Coronary artery (tissue), 2 donors: Measurements from ENCODE around the gene WNT4.

Experiments
- DNase-seq: peaks from one replicate; pipeline ENCODE4 v3.0.0-alpha.2; 2017; ENCODE audit warnings: low spot score
- H3K27ac ChIP-seq, 2 donors: fragments of 200-600 bp; sonication (generic); one replicate each; pipeline ENCODE4 v1.5.1; 2016 to 2019
- H3K4me3 ChIP-seq: fragments of 200-600 bp; sonication (generic); 2 replicates; pipeline ENCODE4 v1.5.1; 2016; ENCODE audit warnings: mild to moderate bottlenecking, moderate library complexity
- TF ChIP-seq, protein P1 (sequence below): fragments of 200-600 bp; sonication (generic); IDR thresholded peaks from one replicate; pipeline ENCODE4 v1.5.1; 2019; ENCODE audit warnings: antibody characterized with exemption

Gene WNT4

DNA sequence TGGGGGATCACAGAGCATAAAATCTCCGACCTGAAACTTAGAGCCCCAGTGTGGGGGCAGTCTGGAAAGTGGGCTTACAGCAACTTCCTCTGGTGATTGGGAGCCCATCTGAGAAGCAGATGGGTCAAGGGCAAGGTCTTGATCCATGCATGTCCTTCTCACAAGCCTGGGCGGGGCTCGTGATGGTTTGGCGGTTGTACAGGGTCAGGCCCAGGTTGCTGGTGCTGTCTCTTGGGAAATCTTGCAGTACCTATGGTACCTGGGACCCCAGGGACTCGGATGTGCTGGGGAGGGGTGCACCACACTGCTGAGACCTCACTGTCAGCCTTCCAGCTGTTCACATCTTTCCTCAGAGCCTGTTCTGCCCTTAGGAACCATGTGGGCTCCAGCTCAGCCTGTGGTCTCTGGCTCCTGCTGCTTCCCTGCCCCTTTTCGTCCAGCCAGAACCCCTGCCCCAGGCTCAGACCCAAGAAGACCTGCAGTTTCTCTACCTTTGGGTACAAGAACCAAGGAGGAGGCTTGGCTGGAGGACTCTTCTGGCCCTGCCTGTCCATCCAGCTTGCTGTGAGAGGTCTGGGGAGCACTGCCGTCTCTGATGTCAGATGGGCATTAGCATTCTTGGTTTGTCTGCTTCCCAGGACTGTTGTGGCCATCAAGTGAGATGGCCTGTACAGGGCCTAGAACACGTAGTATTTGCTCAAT is 24.5 kb downstream of the WNT4 start:
- H3K4me3 ChIP-seq: no peak overlapping the region
- no peak for DNase-seq
- no peak overlapping the region for H3K27ac ChIP-seq
- TF ChIP-seq, protein P1, sequence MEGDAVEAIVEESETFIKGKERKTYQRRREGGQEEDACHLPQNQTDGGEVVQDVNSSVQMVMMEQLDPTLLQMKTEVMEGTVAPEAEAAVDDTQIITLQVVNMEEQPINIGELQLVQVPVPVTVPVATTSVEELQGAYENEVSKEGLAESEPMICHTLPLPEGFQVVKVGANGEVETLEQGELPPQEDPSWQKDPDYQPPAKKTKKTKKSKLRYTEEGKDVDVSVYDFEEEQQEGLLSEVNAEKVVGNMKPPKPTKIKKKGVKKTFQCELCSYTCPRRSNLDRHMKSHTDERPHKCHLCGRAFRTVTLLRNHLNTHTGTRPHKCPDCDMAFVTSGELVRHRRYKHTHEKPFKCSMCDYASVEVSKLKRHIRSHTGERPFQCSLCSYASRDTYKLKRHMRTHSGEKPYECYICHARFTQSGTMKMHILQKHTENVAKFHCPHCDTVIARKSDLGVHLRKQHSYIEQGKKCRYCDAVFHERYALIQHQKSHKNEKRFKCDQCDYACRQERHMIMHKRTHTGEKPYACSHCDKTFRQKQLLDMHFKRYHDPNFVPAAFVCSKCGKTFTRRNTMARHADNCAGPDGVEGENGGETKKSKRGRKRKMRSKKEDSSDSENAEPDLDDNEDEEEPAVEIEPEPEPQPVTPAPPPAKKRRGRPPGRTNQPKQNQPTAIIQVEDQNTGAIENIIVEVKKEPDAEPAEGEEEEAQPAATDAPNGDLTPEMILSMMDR: no peak

DNA sequence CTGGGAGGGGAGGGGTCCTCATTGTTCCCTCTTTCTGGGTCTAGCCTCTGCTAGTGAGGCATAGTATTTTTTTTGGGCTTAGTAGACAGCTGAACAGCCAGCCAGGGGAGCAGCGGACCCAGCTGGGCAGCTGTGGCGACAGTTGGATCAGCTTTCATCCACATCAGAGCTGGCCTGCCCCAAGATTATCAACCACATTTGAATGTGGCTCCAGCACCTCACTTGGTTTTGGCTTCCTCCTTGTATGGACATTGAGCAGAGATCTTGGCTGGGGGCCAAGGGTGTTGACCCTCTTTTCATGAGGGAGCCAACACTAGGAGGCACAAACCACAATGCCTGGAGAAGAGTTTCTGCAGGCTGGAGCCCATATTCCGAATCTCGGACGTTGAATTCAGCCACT is 25.0 kb downstream of the WNT4 start:
- TF ChIP-seq, protein P1: no peak
- DNase-seq: no peak
- Histone ChIP-seq H3K4me3 (no peak overlapping the region), H3K27ac (no peak overlapping the region)

DNA sequence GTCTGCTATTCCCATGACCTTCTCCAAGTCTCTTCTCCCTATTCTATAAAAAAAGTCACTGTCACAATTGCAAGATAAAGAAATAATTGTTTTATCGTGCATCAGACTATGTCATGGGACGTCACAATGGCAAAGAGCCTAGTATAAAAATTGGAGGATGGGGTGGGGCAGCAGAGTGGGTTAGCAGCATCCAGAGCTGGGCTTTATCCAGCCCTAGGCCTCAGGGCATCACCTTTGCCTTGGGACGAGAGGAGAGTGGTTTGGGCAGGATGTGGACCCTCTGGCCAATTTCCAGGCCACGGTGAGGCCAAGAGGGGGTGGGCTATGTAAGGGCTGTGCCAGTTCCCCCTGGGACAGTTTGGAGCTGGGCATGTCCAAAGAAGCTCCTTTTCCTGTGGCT is 25.7 kb downstream of the WNT4 start:
- Histone ChIP-seq H3K27ac (no peak overlapping the region), H3K4me3 (no peak overlapping the region)
- DNase-seq: no peak
- TF ChIP-seq, protein P1: no peak

DNA sequence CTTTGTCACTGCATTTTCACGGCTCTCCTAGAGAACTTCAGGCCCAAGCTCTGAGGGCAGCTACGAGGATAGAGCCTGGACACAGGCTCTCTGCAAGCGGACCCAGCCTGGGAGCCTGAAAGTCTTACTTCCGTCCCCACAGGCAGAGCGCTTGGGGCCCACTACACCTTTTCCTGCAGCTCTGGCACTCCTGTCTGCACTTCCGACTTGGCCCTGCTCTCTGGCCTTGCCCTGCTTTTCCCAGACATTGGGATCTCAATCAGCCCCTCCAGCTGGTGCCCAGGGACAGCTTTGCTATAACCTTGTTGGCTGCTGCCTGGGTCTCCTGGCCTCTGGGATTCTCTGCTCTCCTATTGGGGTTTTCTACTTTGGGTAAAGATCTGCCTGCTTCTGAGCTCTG is 27.6 kb downstream of the WNT4 start:
- Histone ChIP-seq H3K27ac (no peak overlapping the region), H3K4me3 (no peak overlapping the region)
- DNase-seq: peak; percentile 35
- TF ChIP-seq, protein P1: no peak

DNA sequence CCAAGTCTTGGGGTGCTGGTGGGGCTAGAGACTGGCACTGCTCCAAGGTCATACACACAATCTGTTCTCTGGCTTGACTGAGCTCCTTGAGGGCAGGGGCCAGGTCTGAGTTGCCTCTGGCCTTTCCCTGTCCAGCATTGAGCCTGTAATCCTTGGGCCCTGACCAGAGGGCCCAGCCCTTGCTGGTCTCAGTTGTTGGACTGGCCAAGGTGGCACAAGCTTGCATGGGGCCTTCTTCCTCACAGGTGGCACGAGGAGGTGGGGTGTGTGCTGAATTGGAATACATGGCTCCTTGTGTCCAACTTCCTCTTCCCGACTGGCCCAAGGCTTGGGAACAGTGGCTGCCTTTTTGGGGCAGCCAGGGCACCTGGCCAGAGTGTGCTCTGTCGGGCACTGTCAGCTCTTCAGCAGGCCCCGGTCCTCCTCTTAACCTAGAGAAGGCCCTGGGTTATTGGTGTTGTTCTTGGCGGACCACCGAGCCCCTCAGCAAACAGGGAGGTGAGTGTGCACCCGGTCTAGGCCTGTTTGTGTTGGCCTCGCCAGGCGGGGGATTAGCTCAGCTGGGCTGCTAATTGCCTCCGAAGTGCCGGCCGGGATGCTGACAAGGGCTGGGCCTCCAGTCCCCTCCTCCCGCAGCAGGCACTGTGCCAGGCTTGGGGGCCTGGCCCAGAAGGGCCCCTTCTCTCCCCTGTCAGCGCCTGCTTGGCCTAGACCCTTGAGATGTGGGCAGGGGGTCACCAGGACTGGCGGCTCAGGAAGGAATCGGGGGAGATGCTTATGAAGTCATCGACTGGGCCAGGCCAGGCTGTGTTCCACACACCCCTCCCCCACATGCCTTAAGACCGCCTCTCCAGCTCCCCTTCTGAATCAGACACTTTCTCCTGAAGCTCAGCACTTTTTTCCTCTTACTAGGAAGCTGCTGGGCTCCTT is 28.5 kb downstream of the WNT4 start:
- peak; percentile 70 for DNase-seq
- TF ChIP-seq, protein P1: no peak
- Histone ChIP-seq H3K27ac (peak overlapping the region in 1 of 2 donors; percentile 26), H3K4me3 (no peak overlapping the region)

DNA sequence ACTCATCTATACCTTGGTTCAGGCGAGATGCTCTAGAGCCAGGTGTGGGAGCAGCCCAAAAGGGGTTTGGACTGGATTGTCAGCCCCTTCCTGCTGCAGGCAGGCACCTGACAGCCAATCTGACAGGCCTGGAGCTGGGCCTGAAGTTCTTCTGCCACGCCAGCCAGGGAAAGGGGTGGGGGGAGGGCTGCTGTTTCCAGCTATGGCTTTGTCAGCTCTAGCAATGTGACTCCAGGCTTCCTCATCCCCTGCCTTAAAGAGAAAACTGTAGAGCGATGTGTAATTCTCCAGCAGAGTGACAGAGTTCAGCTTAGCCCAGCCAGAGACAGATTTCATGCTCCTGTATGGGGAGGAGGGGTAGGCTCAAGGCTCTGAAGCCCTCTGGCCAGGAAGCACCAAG is 30.3 kb downstream of the WNT4 start:
- TF ChIP-seq, protein P1: no peak
- DNase-seq: peak; percentile 31
- Histone ChIP-seq H3K27ac (no peak overlapping the region), H3K4me3 (no peak overlapping the region)
